ENCODE data around the gene ATG16L2.

Gene ATG16L2

GRCh38 chr11:72832301-72833082 lies 18.3 kb downstream of the ATG16L2 start:
- Mint-ChIP-seq H3K4me3 (no peak overlapping the region), H3K4me1 (peaks cover 39% of the 10 kb centered on the region), H3K9me3 (no peaks in the 10 kb centered on the region), H3K27ac (peak overlapping the region; percentile 49), H3K36me3 (ENCODE audit: low read depth) (peaks cover 7% of the 10 kb centered on the region), H3K27me3 (ENCODE audit: low read depth, poor library complexity) (no peaks in the 10 kb centered on the region)
- TF ChIP-seq CTCF (IDR thresholded peaks at IDR 0.05): no peak
- no peak for DNase-seq

GRCh38 chr11:72833083-72833733 lies 19.0 kb downstream of the ATG16L2 start:
- peaks cover 37% of the 10 kb centered on the region for H3K4me1 Mint-ChIP-seq
- TF ChIP-seq CTCF (IDR thresholded peaks at IDR 0.05): no peak
- H3K27ac Mint-ChIP-seq: no peak overlapping the region
- no peaks in the 10 kb centered on the region for H3K27me3 Mint-ChIP-seq (ENCODE audit: low read depth, poor library complexity)
- no peaks in the 10 kb centered on the region for H3K9me3 Mint-ChIP-seq
- DNase-seq: no peak
- H3K36me3 Mint-ChIP-seq (ENCODE audit: low read depth): peaks cover 7% of the 10 kb centered on the region
- H3K4me3 Mint-ChIP-seq: no peak overlapping the region

GRCh38 chr11:72833811-72834493 lies 19.7 kb downstream of the ATG16L2 start:
- no peak for TF ChIP-seq CTCF (IDR thresholded peaks at IDR 0.05)
- H3K4me3 Mint-ChIP-seq: no peak overlapping the region
- H3K27ac Mint-ChIP-seq: no peak overlapping the region
- H3K9me3 Mint-ChIP-seq: no peaks in the 10 kb centered on the region
- no peak for DNase-seq
- no peaks in the 10 kb centered on the region for H3K27me3 Mint-ChIP-seq (ENCODE audit: low read depth, poor library complexity)
- peaks cover 10% of the 10 kb centered on the region for H3K36me3 Mint-ChIP-seq (ENCODE audit: low read depth)
- H3K4me1 Mint-ChIP-seq: peaks cover 33% of the 10 kb centered on the region

GRCh38 chr11:72834905-72835304 lies 20.7 kb downstream of the ATG16L2 start:
- no peaks in the 10 kb centered on the region for H3K27me3 Mint-ChIP-seq (ENCODE audit: low read depth, poor library complexity)
- TF ChIP-seq CTCF (IDR thresholded peaks at IDR 0.05): no peak
- peaks cover 20% of the 10 kb centered on the region for H3K36me3 Mint-ChIP-seq (ENCODE audit: low read depth)
- H3K4me1 Mint-ChIP-seq: peaks cover 33% of the 10 kb centered on the region
- H3K4me3 Mint-ChIP-seq: no peak overlapping the region
- peak overlapping the region; percentile 5 for H3K27ac Mint-ChIP-seq
- DNase-seq: no peak
- H3K9me3 Mint-ChIP-seq: no peaks in the 10 kb centered on the region

GRCh38 chr11:72836111-72836510 lies 21.9 kb downstream of the ATG16L2 start:
- Mint-ChIP-seq H3K4me3 (no peak overlapping the region), H3K36me3 (ENCODE audit: low read depth) (peaks cover 23% of the 10 kb centered on the region), H3K4me1 (peaks cover 33% of the 10 kb centered on the region), H3K27ac (no peak overlapping the region), H3K27me3 (ENCODE audit: low read depth, poor library complexity) (no peaks in the 10 kb centered on the region), H3K9me3 (no peaks in the 10 kb centered on the region)
- TF ChIP-seq CTCF (IDR thresholded peaks at IDR 0.05): no peak
- no peak for DNase-seq

Data from nephron progenitor cell (in vitro differentiated cells).